Measurements from ENCODE around the gene GTF2H2C. TPM values are rescaled to one million over a fixed set of nuclear protein-coding genes. Genes with fewer than 3 reads are reported as not detected.
A peak's percentile ranks its signal among the peaks of the same experiment; 100 is the strongest.
"Not testable (repeated sequence)": the region's sequence is repeated elsewhere in the genome, so short reads cannot be mapped to it uniquely, and the experiment has no call there.

Gene GTF2H2C
- 10 to 100 TPM in 3 of 4 donors, 1 to 10 TPM in 1; 5.7 to 61.2 (median 16.0) TPM for polyA plus RNA-seq
- long read RNA-seq, donor 1, partial matches to known transcripts: 5 of 9 reads
- long read RNA-seq, donor 1, other reads (novel, unspliced or antisense): 0 of 9 reads
- long read RNA-seq, donor 2, partial matches to known transcripts: 0 of 1 reads
- long read RNA-seq, donor 2, other reads (novel, unspliced or antisense): 0 of 1 reads
- long read RNA-seq, donor 3, partial matches to known transcripts: 0 of 1 reads
- long read RNA-seq, donor 3, other reads (novel, unspliced or antisense): 0 of 1 reads
- long read RNA-seq, donor 4: 0 reads
- long read RNA-seq, donor 5: 0 reads
- long read RNA-seq, donor 6, partial matches to known transcripts: 0 of 1 reads
- long read RNA-seq, donor 6, other reads (novel, unspliced or antisense): 0 of 1 reads
- long read RNA-seq, donor 7, partial matches to known transcripts: 6 of 6 reads
- long read RNA-seq, donor 7, other reads (novel, unspliced or antisense): 0 of 6 reads
- long read RNA-seq, donor 8: 0 reads
- long read RNA-seq, donor 9, partial matches to known transcripts: 0 of 2 reads
- long read RNA-seq, donor 9, other reads (novel, unspliced or antisense): 0 of 2 reads
- long read RNA-seq, donor 10, partial matches to known transcripts: 0 of 4 reads
- long read RNA-seq, donor 10, other reads (novel, unspliced or antisense): 0 of 4 reads

DNA sequence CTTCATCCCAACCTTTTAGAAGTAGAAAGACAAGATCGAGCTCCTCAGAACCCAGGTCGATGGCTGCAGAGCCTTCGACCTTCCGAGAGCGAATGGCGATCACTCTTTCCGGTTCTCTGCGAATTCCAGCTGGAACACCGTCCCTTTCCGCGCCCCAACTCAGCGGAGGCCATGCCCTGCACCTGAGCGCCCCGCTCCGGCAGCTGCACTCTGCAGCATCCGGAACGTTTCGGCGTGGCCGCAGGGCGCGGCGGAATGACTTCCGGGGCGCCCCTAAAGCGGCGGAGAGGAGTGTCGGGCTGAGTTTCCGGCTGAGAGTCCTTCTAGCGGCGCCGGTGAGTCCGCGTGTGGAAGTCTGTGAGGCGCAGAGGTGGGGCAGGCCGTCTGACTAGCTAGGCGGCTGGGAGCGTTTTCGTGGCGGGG lies at the start of gene GTF2H2C:
Gene GTF2H2C (plus strand): TSS at position 284 of the 423 bp plus-strand sequence. CDS start 4,942 bp downstream, outside the sequence.
- H3K4me1 ChIP-seq (ENCODE audit: control insufficient read depth in 3 of 3, insufficient read depth in 2 of 3, low read depth in 1 of 3, low read length in 2 of 3); H3K9me3 ChIP-seq (ENCODE audit: control insufficient read depth in 2 of 2, insufficient read depth in 1 of 2, low read depth in 1 of 2, low read length in 1 of 2); FAIRE-seq; H3K27me3 ChIP-seq (ENCODE audit: control insufficient read depth in 3 of 3, insufficient read depth in 3 of 3, low read length in 3 of 3); H3K36me3 ChIP-seq (ENCODE audit: control insufficient read depth in 3 of 3, insufficient read depth in 2 of 3, low read depth in 1 of 3, low read length in 3 of 3): not testable (repeated sequence)
- peak within 1 kb of the TSS in 2 of 3 donors; percentile 29 to 45 for H3K4me3 ChIP-seq (ENCODE audit: low read depth in 1 of 3, low read length in 3 of 3)
- 0 to 1% (median 0%) methylated on average over 33 to 40 of the region's 40 CpGs for WGBS, 3 donors
- peak; percentile 79 to 82 for DNase-seq
- H3K27ac ChIP-seq (ENCODE audit: low read depth in 1 of 3, low read length in 2 of 3): peak within 1 kb of the TSS; percentile 58 to 77 (median 60)

DNA sequence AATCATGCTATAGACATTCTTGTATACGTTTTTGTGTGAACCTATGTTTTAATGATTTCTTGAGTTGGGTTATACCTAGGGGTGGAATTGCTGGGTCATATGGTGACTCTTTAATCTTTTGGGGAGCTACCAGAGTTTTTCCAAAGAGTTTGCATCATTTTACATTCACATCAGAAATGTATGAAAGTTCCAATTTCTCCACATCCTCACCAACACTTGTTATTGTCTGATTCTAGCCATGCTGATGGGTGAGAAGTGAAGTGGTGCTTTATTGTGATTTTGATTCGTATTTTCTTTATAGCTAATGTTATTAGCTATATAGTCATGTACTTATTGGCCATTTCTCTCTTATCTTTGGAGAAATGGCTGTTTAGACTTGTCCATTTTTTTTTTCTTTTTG lies 49.3 kb upstream of the GTF2H2C start:
- Histone ChIP-seq H3K9me3 (ENCODE audit: control insufficient read depth in 2 of 2, insufficient read depth in 1 of 2, low read depth in 1 of 2, low read length in 1 of 2) (no peaks in the 10 kb centered on the region), H3K36me3 (ENCODE audit: control insufficient read depth in 3 of 3, insufficient read depth in 2 of 3, low read depth in 1 of 3, low read length in 3 of 3) (peaks cover 4 to 38% (median 5%) of the 10 kb centered on the region in 3 donors), H3K4me3 (ENCODE audit: low read depth in 1 of 3, low read length in 3 of 3) (no peak overlapping the region), H3K27ac (ENCODE audit: low read depth in 1 of 3, low read length in 2 of 3) (no peak overlapping the region), H3K4me1 (ENCODE audit: control insufficient read depth in 3 of 3, insufficient read depth in 2 of 3, low read depth in 1 of 3, low read length in 2 of 3) (peaks cover 0 to 21% (median 3%) of the 10 kb centered on the region in 3 donors), H3K27me3 (ENCODE audit: control insufficient read depth in 3 of 3, insufficient read depth in 3 of 3, low read length in 3 of 3) (no peaks in the 10 kb centered on the region)
- FAIRE-seq (no peak), DNase-seq (no peak)
- 79 to 96% (median 88%) methylated on average over 2 of the region's 2 CpGs for WGBS, 3 donors

- Histone ChIP-seq H3K9me3 (ENCODE audit: control insufficient read depth in 2 of 2, insufficient read depth in 1 of 2, low read depth in 1 of 2, low read length in 1 of 2) (no peaks in the 10 kb centered on the region), H3K27me3 (ENCODE audit: control insufficient read depth in 3 of 3, insufficient read depth in 3 of 3, low read length in 3 of 3) (no peaks in the 10 kb centered on the region), H3K36me3 (ENCODE audit: control insufficient read depth in 3 of 3, insufficient read depth in 2 of 3, low read depth in 1 of 3, low read length in 3 of 3) (peaks cover 2 to 25% (median 4%) of the 10 kb centered on the region in 3 donors), H3K4me3 (ENCODE audit: low read depth in 1 of 3, low read length in 3 of 3) (no peak overlapping the region), H3K4me1 (ENCODE audit: control insufficient read depth in 3 of 3, insufficient read depth in 2 of 3, low read depth in 1 of 3, low read length in 2 of 3) (peaks cover 0 to 33% (median 3%) of the 10 kb centered on the region in 3 donors), H3K27ac (ENCODE audit: low read depth in 1 of 3, low read length in 2 of 3) (peak overlapping the region in 1 of 3 donors; percentile 82)
- FAIRE-seq (no peak), DNase-seq (peak in 1 of 2 donors; percentile 65)
- WGBS, 3 donors: 32 to 69% (median 36%) methylated on average over 2 of the region's 2 CpGs
Observed at GRCh38 chr5:69512740-69513260, 47.2 kb upstream of the GTF2H2C start.

GRCh38 chr5:69515570-69515969 lies 44.4 kb upstream of the GTF2H2C start:
- not testable (repeated sequence) for H3K27ac ChIP-seq (ENCODE audit: low read depth in 1 of 3, low read length in 2 of 3); H3K9me3 ChIP-seq (ENCODE audit: control insufficient read depth in 2 of 2, insufficient read depth in 1 of 2, low read depth in 1 of 2, low read length in 1 of 2); H3K4me3 ChIP-seq (ENCODE audit: low read depth in 1 of 3, low read length in 3 of 3); H3K27me3 ChIP-seq (ENCODE audit: control insufficient read depth in 3 of 3, insufficient read depth in 3 of 3, low read length in 3 of 3); DNase-seq; FAIRE-seq
- WGBS, 3 donors: 97 to 99% (median 98%) methylated on average over 11 to 24 of the region's 30 CpGs
- Histone ChIP-seq H3K4me1 (ENCODE audit: control insufficient read depth in 3 of 3, insufficient read depth in 2 of 3, low read depth in 1 of 3, low read length in 2 of 3) (peaks cover 0 to 53% (median 3%) of the 10 kb centered on the region in 3 donors), H3K36me3 (ENCODE audit: control insufficient read depth in 3 of 3, insufficient read depth in 2 of 3, low read depth in 1 of 3, low read length in 3 of 3) (peaks cover 0 to 24% (median 0%) of the 10 kb centered on the region in 3 donors)

DNA sequence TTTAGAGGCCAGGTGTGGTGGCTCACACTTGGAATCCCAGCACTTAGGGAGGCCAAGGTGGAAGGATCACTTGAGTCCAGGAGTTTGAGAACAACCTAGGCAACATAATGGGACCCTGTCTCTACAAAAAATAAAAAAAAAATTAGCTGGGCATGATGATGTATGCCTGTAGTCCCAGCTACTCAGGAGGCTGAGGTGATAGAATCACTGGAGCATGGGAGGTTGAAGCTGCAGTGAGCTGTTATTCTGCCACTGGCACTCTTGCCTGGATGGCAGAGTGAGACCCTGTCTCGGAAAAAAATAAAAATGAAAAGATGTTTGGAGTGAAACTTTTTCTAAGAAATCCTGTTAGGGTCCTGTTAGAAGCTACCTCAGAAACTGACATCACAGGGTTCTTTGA lies 43.2 kb upstream of the GTF2H2C start:
- H3K36me3 ChIP-seq (ENCODE audit: control insufficient read depth in 3 of 3, insufficient read depth in 2 of 3, low read depth in 1 of 3, low read length in 3 of 3): peaks cover 0 to 20% (median 0%) of the 10 kb centered on the region in 3 donors
- peaks cover 0 to 62% (median 3%) of the 10 kb centered on the region in 3 donors for H3K4me1 ChIP-seq (ENCODE audit: control insufficient read depth in 3 of 3, insufficient read depth in 2 of 3, low read depth in 1 of 3, low read length in 2 of 3)
- no peak for FAIRE-seq
- H3K27me3 ChIP-seq (ENCODE audit: control insufficient read depth in 3 of 3, insufficient read depth in 3 of 3, low read length in 3 of 3): no peaks in the 10 kb centered on the region
- peak overlapping the region in 2 of 3 donors; percentile 5 to 85 for H3K27ac ChIP-seq (ENCODE audit: low read depth in 1 of 3, low read length in 2 of 3)
- DNase-seq: peak in 1 of 2 donors; percentile 10
- H3K4me3 ChIP-seq (ENCODE audit: low read depth in 1 of 3, low read length in 3 of 3): no peak overlapping the region
- H3K9me3 ChIP-seq (ENCODE audit: control insufficient read depth in 2 of 2, insufficient read depth in 1 of 2, low read depth in 1 of 2, low read length in 1 of 2): no peaks in the 10 kb centered on the region
- 92 to 100% (median 96%) methylated on average over 1 of the region's 1 CpG for WGBS, 3 donors

DNA sequence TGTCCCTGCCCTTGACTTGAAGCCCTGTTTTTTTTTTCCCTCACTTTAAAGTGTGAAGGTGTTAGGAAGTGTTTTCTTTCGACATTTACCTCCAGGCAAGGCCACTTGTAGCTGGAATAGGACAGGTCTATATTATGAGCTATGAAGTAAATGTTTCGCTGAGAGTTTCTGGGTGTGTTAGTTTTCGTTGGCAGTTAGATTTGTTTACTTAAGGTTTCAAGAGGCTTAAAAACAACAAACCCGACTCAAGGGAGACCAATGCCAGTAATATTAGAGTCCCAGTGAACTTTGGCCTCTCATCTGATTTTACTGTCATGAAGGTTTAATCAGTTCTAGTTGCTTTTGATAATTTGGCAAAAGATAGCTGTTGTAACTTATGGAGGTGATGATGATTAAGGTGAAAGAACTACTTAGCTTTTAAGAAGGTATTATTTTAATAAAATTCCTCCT lies 42.2 kb upstream of the GTF2H2C start:
- peak; percentile 88 to 92 for DNase-seq
- no peaks in the 10 kb centered on the region for H3K9me3 ChIP-seq (ENCODE audit: control insufficient read depth in 2 of 2, insufficient read depth in 1 of 2, low read depth in 1 of 2, low read length in 1 of 2)
- H3K4me3 ChIP-seq (ENCODE audit: low read depth in 1 of 3, low read length in 3 of 3): no peak overlapping the region
- FAIRE-seq: peak; percentile 49
- H3K27me3 ChIP-seq (ENCODE audit: control insufficient read depth in 3 of 3, insufficient read depth in 3 of 3, low read length in 3 of 3): no peaks in the 10 kb centered on the region
- peaks cover 0 to 23% (median 0%) of the 10 kb centered on the region in 3 donors for H3K36me3 ChIP-seq (ENCODE audit: control insufficient read depth in 3 of 3, insufficient read depth in 2 of 3, low read depth in 1 of 3, low read length in 3 of 3)
- peaks cover 0 to 57% (median 3%) of the 10 kb centered on the region in 3 donors for H3K4me1 ChIP-seq (ENCODE audit: control insufficient read depth in 3 of 3, insufficient read depth in 2 of 3, low read depth in 1 of 3, low read length in 2 of 3)
- 7 to 31% (median 22%) methylated on average over 4 of the region's 4 CpGs for WGBS, 3 donors
- peak overlapping the region; percentile 68 to 85 (median 75) for H3K27ac ChIP-seq (ENCODE audit: low read depth in 1 of 3, low read length in 2 of 3)

DNA sequence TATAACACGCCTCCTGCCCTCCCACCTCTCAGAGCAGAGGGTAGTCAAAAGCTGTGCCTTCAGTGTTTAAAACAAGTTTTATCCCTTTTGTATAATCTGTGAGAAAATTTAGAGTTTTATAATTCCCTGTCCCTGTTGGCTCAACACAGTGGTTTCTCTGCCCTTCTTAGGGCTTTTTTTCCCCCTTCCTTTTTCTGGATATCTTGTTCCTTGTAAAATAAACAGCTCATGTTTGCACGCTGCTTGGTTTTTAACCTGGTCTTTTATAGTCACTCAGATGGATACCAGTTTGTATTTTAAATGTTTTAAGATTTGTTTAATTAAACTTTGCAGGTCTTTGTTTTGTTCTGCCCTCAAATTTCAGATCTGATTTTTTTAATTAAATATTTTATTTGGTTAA lies 40.7 kb upstream of the GTF2H2C start:
- 46 to 63% (median 52%) methylated on average over 2 of the region's 2 CpGs for WGBS, 3 donors
- peak overlapping the region in 1 of 3 donors; percentile 85 for H3K27ac ChIP-seq (ENCODE audit: low read depth in 1 of 3, low read length in 2 of 3)
- FAIRE-seq: no peak

GRCh38 chr5:69522035-69522434 lies 38.0 kb upstream of the GTF2H2C start:
- Histone ChIP-seq H3K27me3 (ENCODE audit: control insufficient read depth in 3 of 3, insufficient read depth in 3 of 3, low read length in 3 of 3) (no peaks in the 10 kb centered on the region), H3K27ac (ENCODE audit: low read depth in 1 of 3, low read length in 2 of 3) (peak overlapping the region in 2 of 3 donors; percentile 11 to 55), H3K36me3 (ENCODE audit: control insufficient read depth in 3 of 3, insufficient read depth in 2 of 3, low read depth in 1 of 3, low read length in 3 of 3) (peaks cover 0 to 42% (median 0%) of the 10 kb centered on the region in 3 donors), H3K9me3 (ENCODE audit: control insufficient read depth in 2 of 2, insufficient read depth in 1 of 2, low read depth in 1 of 2, low read length in 1 of 2) (no peaks in the 10 kb centered on the region), H3K4me1 (ENCODE audit: control insufficient read depth in 3 of 3, insufficient read depth in 2 of 3, low read depth in 1 of 3, low read length in 2 of 3) (peaks cover 0 to 55% (median 0%) of the 10 kb centered on the region in 3 donors), H3K4me3 (ENCODE audit: low read depth in 1 of 3, low read length in 3 of 3) (no peak overlapping the region)
- FAIRE-seq (no peak), DNase-seq (no peak)
- WGBS, 3 donors: 61 to 73% (median 62%) methylated on average over 3 of the region's 3 CpGs

More for the DNA sequence above, 40.7 kb upstream of the GTF2H2C start:
- Histone ChIP-seq H3K27me3 (ENCODE audit: control insufficient read depth in 3 of 3, insufficient read depth in 3 of 3, low read length in 3 of 3) (no peaks in the 10 kb centered on the region), H3K9me3 (ENCODE audit: control insufficient read depth in 2 of 2, insufficient read depth in 1 of 2, low read depth in 1 of 2, low read length in 1 of 2) (no peaks in the 10 kb centered on the region), H3K4me1 (ENCODE audit: control insufficient read depth in 3 of 3, insufficient read depth in 2 of 3, low read depth in 1 of 3, low read length in 2 of 3) (peaks cover 0 to 43% (median 0%) of the 10 kb centered on the region in 3 donors), H3K36me3 (ENCODE audit: control insufficient read depth in 3 of 3, insufficient read depth in 2 of 3, low read depth in 1 of 3, low read length in 3 of 3) (peaks cover 0 to 29% (median 0%) of the 10 kb centered on the region in 3 donors), H3K4me3 (ENCODE audit: low read depth in 1 of 3, low read length in 3 of 3) (no peak overlapping the region)
- peak in 1 of 2 donors; percentile 20 for DNase-seq
